Endothelial cell of hepatic sinusoid (primary cell): ENCODE data around the gene ARFGAP1.

Experiments used
- in situ Hi-C: cut with HindIII; loops from 2 replicates; pipeline ENCODE4 v1.10.0; 2017; ENCODE audit warnings: low sequenced_read_pairs

Gene ARFGAP1

DNA sequence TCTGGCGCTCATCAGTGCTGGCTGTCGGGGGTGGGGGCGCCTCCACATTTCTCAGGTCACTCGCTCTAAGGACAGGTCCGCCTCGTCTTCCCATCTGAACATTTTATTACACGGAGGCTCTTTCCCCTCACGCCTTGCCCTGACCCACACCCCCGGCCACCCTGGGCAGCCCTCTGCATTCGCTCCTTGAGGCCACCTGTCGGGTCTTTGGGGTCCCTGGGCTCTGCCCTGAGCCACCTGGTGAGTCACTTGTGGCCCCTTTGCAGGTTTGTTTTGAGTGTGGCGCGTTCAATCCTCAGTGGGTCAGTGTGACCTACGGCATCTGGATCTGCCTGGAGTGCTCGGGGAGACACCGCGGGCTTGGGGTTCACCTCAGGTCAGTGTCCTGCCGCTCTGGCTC, 3.2 kb downstream of the ARFGAP1 start:
- in situ Hi-C loops = loop anchor here (5.0 to 25.0 kb wide), 3 partner anchors 54 to 189 kb away; no protein-coding TSS in a partner anchor

- in situ Hi-C loops = loop anchor here (5.0 to 25.0 kb wide), 3 partner anchors 55 to 190 kb away; no protein-coding TSS in a partner anchor
Observed at GRCh38 chr20:63276956-63277355, 4.3 kb downstream of the ARFGAP1 start.

DNA sequence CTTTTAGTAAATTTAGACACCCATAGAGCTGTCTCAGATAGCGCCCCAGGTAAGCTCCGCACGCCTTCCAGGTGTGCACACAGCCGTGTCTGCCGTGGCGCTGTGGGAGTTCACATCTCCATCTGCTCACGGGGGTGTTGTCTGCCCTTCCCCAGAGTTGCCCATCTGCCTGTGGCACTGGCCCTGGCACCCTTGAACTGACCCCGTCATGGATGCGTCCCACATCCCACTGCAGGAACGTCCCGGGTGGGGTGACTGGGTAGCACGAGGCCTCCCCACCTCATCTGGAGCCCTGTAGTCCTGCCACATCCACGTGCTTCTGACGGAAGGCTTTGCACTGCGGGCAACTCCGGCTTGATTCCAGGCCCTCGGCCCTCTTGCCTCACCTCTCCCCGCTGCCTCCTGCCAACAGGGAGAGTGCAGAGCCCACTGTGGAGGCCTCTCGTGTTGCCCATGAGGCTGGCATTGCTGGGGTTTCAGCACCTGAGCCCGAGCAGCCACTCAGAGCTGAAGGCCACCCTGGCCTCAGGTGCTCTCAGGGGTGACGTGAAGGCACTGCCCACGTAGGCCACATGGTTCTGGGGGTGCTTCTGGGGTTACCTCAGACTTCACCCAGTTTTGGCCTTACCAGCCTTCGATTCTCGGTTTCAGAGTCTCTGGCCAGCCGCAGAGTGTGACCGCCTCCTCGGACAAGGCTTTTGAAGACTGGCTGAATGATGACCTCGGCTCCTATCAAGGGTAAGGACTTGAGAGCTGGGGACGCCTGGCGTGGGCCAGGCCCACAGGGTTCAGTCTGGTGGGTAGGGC, 5.1 kb downstream of the ARFGAP1 start:
- in situ Hi-C loops = loop anchor here (5.0 to 25.0 kb wide), 3 partner anchors 55 to 190 kb away; no protein-coding TSS in a partner anchor

DNA sequence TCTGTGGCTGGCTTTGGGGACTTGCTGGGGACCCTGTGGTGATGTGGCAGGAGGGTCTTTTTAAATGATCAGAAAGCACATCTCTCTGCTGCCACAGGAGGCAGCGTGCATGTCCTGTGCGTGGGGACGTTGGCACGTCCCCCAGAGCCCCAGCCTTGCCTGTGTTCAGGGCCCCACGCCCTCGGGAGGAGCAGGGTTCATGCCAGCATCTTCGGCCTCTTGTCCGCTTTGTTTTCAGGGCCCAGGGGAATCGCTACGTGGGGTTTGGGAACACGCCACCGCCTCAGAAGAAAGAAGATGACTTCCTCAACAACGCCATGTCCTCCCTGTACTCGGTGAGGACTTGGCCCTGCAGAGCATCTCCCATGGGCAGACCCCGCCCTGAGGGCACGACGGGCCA, 6.0 kb downstream of the ARFGAP1 start:
- in situ Hi-C loops = loop anchor here (5.0 to 25.0 kb wide), 3 partner anchors 56 to 191 kb away; no protein-coding TSS in a partner anchor

DNA sequence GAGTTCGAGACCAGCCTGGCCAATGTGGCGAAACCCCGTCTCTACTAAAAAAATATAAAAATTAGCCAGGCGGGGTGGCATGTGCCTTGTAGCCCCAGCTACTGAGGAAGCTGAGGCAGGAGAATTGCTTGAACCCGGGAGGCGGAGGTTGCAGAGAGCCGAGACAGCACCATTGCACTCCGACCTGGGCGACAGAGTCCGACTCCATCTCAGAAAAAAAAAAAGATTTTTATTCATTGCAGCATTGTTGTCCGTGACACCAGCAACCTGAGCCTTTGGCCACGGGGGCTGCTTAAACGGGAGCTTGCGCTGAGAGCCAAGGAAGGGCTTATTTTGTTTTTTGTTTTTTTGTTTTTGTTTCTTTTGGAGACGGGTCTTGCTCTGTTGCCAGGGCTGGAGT, 7.3 kb downstream of the ARFGAP1 start:
- in situ Hi-C loops = loop anchor here (5.0 to 25.0 kb wide), 3 partner anchors 58 to 193 kb away; no protein-coding TSS in a partner anchor

- in situ Hi-C loops = loop anchor here (25.0 kb wide), 1 partner anchor 193 kb away; no protein-coding TSS in a partner anchor
Observed at GRCh38 chr20:63280371-63280770, 7.8 kb downstream of the ARFGAP1 start.

GRCh38 chr20:63280929-63281545, 8.4 kb downstream of the ARFGAP1 start:
- in situ Hi-C loops = loop anchor here (25.0 kb wide), 1 partner anchor 194 kb away; no protein-coding TSS in a partner anchor

- in situ Hi-C loops = loop anchor here (25.0 kb wide), 1 partner anchor 195 kb away; no protein-coding TSS in a partner anchor
Observed at GRCh38 chr20:63281742-63282665, 9.4 kb downstream of the ARFGAP1 start.

- in situ Hi-C loops = loop anchor here (25.0 kb wide), 1 partner anchor 196 kb away; no protein-coding TSS in a partner anchor
Observed at GRCh38 chr20:63282946-63283345, 10.3 kb downstream of the ARFGAP1 start.

GRCh38 chr20:63283397-63284082, 10.9 kb downstream of the ARFGAP1 start:
- in situ Hi-C loops = loop anchor here (25.0 kb wide), 1 partner anchor 196 kb away; no protein-coding TSS in a partner anchor

DNA sequence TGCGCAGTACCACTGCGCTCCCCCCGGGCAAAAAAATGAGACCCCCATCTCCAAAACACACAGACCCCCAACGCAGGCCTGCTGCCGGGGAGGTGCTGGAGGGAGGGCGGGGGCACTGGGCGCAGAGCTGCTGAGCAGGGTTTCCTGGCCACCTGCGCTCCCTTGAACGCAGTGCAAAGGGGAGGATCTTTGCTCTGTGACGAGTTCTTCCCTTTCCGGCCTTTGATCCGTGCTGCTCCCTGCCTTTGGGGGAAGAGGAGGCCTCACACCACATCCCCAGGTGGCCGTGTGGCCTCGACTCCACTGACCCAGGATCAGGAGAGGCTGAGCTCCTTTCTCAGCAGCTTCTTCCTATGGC, 11.4 kb downstream of the ARFGAP1 start:
- in situ Hi-C loops = loop anchor here (25.0 kb wide), 1 partner anchor 197 kb away; no protein-coding TSS in a partner anchor

DNA sequence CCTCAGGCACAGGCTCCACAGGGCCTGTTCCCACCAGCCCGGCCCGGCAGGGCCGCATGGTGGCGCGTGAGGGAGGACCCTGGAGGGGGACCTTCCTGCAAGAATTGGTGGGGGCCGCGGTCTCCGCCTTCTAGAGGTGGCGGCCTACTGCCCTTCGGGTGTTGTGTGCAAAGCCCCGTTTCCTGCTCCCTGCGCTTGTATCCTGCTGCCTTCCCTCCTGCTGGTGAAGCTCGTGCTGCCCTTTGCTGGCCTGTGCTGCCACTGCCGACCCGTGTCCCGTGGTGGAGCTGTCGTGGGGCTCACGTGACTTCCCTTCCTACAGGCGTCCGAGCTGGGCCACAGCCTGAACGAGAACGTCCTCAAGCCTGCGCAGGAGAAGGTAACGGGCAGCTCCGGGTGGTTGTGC, 11.9 kb downstream of the ARFGAP1 start:
- in situ Hi-C loops = loop anchor here (25.0 kb wide), 1 partner anchor 197 kb away; no protein-coding TSS in a partner anchor

GRCh38 chr20:63284981-63285524, 12.4 kb downstream of the ARFGAP1 start:
- in situ Hi-C loops = loop anchor here (25.0 kb wide), 1 partner anchor 198 kb away; no protein-coding TSS in a partner anchor

DNA sequence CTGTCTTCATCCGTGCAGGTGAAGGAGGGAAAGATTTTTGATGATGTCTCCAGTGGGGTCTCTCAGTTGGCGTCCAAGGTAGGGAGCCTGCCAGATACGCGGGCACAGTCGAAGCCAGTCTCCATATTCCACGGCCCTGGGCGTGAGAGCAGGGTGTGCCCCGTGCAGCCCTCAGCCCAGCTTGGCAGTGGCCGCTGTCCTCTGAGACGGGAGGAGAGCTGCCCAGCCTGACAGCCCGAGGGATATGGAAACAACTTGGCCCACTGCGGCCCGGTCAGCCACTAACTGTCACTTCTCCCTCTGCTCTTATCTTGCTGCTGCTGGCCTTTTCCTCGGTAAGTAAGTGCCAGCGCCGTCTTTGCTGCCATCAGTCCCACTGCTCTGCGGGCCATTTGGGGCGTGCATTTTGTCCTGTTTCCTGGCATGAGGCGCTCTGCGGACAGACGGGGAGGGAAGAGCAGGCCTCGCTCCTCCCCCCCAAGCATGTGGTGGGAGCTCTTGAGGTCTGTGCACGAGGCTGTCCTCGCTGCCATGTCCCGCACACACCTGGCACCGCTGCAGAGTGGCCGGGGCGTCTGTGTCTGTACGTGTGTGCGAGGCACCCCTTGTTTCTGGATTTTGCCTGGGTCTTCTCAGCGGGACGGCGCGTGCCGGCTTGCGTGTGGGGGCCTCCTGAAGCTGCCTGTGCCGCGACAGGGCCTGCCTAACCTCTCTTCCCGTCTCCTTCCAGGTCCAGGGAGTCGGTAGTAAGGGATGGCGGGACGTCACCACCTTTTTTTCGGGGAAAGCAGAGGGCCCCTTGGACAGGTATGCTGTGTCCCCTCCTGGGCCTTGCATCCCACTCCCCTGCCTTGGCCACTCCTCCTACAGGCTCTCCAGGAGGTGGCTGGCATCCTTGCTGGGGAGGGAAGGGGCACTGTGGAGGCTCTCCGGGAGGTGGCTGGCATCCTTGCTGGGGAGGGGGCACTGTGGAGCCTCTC, 13.3 kb downstream of the ARFGAP1 start:
- in situ Hi-C loops = loop anchor here (25.0 kb wide), 1 partner anchor 199 kb away; no protein-coding TSS in a partner anchor

GRCh38 chr20:63286781-63287696, 14.4 kb downstream of the ARFGAP1 start:
- in situ Hi-C loops = loop anchor here (25.0 kb wide), 1 partner anchor 200 kb away; no protein-coding TSS in a partner anchor

DNA sequence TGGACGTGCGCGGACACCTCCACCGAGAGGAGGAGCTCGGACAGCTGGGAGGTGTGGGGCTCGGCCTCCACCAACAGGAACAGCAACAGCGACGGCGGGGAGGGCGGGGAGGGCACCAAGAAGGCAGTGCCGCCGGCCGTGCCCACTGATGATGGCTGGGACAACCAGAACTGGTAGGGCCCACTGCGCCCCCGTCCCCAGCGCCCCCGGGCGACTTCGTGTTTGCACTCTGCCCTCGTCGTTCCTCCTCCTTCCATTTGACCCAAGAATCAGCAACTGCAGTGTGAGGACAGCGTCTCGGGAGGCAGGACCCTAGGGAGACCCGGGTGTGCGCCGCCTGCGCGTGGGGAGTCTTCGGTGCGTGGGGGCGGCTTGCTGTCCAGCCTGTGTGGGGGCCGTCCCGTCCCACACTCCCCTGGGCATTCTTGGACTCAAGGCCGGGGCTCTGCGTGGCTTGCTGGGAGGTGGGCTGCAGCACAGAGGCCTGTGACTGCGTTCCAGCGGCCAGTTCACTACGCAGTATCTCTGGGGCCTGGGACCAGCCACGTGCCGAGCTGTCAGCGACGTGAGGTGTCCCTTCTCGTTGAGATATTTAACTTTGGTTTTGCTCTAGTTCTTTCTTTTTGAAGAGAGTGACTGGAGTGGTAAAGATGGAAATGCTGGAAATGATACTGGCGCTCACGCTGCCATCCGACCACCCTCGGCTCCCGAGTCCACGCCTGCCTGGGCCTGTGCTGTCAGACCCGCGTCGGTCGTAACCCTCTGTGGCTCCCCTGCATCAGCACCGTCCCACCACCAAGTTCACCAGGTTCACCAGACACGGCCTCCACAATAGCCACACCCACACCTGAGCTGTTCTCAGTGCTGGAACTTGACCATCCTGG, 15.3 kb downstream of the ARFGAP1 start:
- in situ Hi-C loops = loop anchor here (25.0 kb wide), 1 partner anchor 201 kb away; no protein-coding TSS in a partner anchor
